Stimulated activated CD8-positive, alpha-beta memory T cell treated with anti-CD3 and anti-CD28 coated beads, Interleukin-12 subunit alpha, Interleukin-12 subunit beta, amount 100 ng/mL, for 24 hours (primary cell): ENCODE measurements around the gene ANKRD49.

Source experiments
- DNase-seq: peaks from one replicate; pipeline ENCODE4 v3.0.0-alpha.2; 2020; ENCODE audit errors: extremely low read depth

The ANKRD49 gene

GRCh38 chr11:94543695-94544645 lies 50.2 kb downstream of the ANKRD49 start, which contains the start of gene FUT4:
Gene FUT4 (plus strand): TSS chr11:94543921. CDS start chr11:94544134, 213 bp downstream.
- DNase-seq: peak; percentile 55

- no peak for DNase-seq
These were observed 51.0 kb downstream of the ANKRD49 start for GRCh38 chr11:94544646-94545263.

GRCh38 chr11:94545264-94546161 lies 51.7 kb downstream of the ANKRD49 start:
- DNase-seq: no peak

- no peak for DNase-seq
These were observed 52.3 kb downstream of the ANKRD49 start for GRCh38 chr11:94546162-94546470.

- DNase-seq: no peak
These were observed 53.1 kb downstream of the ANKRD49 start for GRCh38 chr11:94546886-94547285.

- DNase-seq: no peak
These were observed 55.4 kb downstream of the ANKRD49 start for GRCh38 chr11:94549146-94549545.
